GM21737 (cell line): ENCODE measurements around the gene INHBC.
"Not testable (repeated sequence)": the region's sequence is repeated elsewhere in the genome, so short reads cannot be mapped to it uniquely, and the experiment has no call there.

Experiments
- ATAC-seq: cut with Tn5 transposase; IDR thresholded peaks from one replicate; pipeline ENCODE4 v1.9.1; 2021; ENCODE audit warnings: mild to moderate bottlenecking, moderate library complexity; ENCODE audit not compliant: unreplicated experiment

INHBC gene

DNA sequence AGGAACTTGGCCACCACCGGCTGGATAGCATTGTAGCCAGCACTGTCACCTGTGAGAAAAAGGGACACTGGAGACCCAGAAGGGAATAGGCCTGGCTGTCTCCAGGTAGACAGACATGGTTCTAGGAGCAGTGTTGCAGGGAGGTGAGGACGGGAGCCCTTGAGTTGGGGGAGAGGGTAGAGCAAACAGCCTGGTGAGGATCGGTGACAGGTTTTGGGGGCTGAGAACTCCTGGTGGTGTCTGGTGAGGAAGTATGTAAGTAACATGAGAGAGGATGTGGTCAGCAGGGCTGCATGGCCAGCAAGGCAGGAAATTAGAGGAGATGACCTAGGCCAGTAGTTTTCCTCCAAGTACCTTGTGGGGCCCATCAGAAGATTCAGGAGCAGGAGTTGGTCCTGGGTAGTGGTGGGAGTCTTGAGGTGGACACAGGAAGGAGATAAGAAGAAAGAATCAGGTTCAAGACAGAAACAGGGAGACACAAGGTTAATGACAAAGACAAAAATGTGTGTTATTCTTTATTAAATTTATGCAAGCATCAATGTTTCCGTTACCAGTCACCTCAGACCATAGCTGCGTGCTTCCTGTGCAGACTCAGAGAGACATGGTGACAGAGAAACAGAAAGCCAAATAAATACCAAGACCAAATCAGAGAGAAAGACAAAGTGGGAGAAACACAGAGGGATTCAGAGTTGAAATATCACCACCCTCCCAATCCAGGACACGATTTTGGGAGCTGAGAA lies 45.0 kb downstream of the INHBC start, which contains the start of gene ARHGAP9:
ARHGAP9 (minus strand) TSS at position 491 of the 740 bp plus-strand sequence; CDS start at position 31, 460 bp downstream.
- no peak for ATAC-seq

GRCh38 chr12:57481671-57482070 lies 47.1 kb downstream of the INHBC start:
- no peak for ATAC-seq

DNA sequence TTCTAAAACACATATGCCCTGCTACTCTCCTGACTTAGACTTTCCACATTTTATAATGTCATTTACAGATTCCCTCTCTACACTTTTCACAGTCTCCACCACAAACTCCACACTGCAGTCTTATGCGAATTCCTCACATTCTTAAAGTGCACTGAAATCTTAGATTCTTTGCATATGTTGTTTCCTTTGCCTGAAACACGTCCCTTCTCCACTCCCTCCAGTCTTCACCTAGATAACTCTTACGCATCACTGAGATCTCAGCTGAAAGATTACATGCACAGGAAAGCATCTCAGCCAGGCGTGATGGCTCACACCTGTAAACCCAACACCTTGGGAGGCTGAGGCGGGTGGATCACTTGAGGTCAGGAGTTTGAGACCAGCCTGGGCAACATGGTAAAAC lies 48.9 kb downstream of the INHBC start:
- no peak for ATAC-seq

DNA sequence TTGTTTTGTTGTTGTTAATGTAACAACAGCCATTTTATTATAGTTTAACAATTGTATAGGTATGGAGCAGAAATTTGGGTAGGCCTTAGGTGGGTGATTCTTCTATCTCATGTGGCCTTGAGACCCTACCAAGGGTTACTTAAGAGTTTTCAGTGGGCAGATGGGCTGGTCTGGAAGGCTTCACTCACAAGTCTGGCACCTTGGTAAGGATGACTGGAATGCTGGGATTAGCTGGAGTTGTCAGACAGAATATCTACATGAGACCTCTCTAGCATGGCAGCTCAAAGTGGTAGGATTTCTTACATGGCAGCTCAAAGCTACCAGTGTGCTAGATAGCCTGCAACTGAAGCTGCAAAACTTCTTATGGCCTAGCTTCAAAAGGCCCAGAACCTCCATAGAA lies 51.1 kb downstream of the INHBC start:
- ATAC-seq = no peak

- no peak for ATAC-seq
These were observed 52.5 kb downstream of the INHBC start for GRCh38 chr12:57487055-57487596.

- ATAC-seq = peak; percentile 96
These were observed 53.2 kb downstream of the INHBC start, which contains the start of gene MARS1 for GRCh38 chr12:57487597-57488401. Gene MARS1, plus strand, starts transcription at chr12:57488068. Its CDS starts 23 bp downstream, at chr12:57488091.

DNA sequence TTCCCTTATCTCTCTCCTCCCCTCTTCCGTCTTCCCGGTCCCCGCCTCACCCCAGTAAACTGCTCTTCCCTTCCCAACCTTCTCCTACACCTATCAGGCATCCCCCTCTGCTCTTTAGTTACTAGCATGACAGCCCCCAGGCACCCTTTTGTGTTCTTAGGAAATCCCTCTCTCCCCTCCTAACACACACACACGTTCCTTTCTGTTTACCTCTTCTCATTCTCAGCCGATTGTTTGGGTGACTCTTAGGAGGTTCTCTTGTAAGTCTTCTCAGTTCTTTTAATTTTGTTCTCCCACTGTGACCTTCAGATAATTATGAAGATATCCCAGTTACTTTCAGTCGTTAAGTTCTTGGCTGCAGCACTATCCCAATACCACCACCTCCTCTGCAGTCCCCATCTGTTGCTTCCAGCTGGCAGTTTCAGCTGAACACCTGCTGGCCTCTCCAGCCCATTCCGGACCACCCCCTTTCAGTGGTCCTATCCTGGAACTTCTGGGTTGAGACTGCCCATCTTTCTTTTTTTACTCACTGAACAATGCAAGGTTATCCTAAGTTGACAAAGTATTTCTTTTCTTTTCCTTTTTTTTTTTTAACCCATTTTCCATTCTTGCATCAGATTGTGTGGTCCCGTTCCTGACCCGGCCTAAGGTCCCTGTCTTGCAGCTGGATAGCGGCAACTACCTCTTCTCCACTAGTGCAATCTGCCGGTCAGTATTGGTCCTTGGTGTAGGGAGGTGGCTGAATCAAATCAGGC lies 54.0 kb downstream of the INHBC start:
- ATAC-seq = no peak

DNA sequence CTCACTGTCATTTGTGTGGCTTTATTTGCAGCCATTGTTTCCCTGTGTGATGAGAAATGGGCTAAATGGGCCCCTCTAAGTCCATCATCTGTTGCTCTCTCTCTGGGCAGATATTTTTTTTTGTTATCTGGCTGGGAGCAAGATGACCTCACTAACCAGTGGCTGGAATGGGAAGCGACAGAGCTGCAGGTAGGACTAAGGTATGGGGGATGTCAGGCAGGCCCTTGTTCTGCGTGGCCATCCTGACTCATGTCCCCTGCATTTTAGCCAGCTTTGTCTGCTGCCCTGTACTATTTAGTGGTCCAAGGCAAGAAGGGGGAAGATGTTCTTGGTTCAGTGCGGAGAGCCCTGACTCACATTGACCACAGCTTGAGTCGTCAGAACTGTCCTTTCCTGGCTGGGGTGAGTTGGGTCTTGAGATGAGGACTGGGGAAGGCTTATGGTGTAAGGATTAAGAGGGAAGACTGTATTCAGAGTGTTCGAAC lies 54.6 kb downstream of the INHBC start:
- no peak for ATAC-seq

DNA sequence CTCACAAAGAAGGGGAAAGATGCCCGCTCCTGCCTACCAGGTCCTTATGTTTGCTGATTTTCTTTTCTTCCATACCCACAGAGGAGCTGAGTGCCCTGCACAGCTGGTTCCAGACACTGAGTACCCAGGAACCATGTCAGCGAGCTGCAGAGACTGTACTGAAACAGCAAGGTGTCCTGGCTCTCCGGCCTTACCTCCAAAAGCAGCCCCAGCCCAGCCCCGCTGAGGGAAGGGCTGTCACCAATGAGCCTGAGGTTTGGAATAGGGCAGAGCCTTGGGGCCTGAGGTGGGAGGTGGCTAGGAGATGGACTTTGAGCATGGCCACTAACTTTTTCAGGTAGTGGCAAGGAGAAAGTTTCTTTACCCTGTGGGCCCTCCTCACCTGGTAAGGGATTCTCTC lies 55.5 kb downstream of the INHBC start:
- ATAC-seq = no peak

- no peak for ATAC-seq
These were observed 57.1 kb downstream of the INHBC start for GRCh38 chr12:57491393-57492280.

- not testable (repeated sequence) for ATAC-seq
These were observed 60.6 kb downstream of the INHBC start for GRCh38 chr12:57495051-57495701.

GRCh38 chr12:57496822-57497221 lies 62.2 kb downstream of the INHBC start:
- no peak for ATAC-seq

- ATAC-seq = no peak
These were observed 62.9 kb downstream of the INHBC start for GRCh38 chr12:57497223-57498131.

GRCh38 chr12:57498132-57498502 lies 63.5 kb downstream of the INHBC start:
- ATAC-seq = no peak

DNA sequence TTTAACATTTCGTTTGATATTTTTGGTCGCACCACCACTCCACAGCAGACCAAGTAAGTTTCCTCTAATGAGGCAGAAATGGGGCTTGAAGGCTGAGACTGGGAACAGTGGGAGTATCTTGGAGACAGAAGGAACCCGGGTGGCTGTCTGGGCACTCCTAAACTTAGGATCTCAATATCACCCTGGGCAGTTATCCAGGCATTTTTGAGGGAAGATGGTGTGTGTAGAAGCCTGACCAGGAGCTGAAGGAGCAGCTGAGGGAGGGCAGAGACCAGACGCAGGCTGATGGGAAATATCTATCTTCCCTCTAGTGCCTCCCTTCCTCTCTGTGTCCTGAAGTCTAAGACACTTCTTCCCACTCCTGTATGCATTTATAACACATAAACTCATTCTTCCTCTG lies 64.0 kb downstream of the INHBC start:
- ATAC-seq = no peak

DNA sequence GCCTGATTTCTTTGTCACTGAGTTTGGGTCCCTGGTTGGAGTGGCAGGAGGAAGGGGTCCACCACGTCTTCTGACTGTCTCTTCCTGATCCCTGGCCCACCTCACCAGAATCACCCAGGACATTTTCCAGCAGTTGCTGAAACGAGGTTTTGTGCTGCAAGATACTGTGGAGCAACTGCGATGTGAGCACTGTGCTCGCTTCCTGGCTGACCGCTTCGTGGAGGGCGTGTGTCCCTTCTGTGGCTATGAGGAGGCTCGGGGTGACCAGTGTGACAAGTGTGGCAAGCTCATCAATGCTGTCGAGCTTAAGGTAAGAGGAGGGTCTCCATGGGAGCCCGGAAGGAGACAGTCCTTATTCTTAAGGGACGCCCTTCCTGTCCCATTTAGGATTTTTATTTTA lies 65.6 kb downstream of the INHBC start:
- no peak for ATAC-seq
